ENCODE measurements around the gene HHIP. TPM values are rescaled to one million over a fixed set of nuclear protein-coding genes. Genes with fewer than 3 reads are reported as not detected.
A peak's percentile ranks its signal among the peaks of the same experiment; 100 is the strongest.

HHIP gene
- total RNA-seq, 1 experiment from 2014 or later = not detected

DNA sequence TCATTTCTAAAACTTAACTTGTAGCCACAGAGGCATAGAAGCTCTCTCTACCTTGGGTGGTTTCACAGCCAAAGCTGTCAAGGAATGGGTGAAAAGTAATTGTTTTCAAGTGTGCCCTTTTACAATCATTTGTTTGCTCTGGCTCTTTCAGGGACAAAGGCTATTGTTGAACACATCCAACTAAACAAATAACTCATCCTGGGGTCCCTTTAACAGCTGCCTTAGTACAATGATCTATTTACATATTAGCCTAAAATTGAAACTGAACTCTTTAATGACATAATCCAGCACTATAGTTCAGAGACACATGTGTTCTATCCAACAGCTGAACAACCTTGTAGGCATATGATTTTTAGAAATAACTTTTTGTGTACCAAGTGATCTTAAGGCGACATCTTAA lies 3.7 kb downstream of the HHIP start:
- H3K9me3 ChIP-seq = no peaks in the 10 kb centered on the region
- H3K27me3 ChIP-seq = peaks cover 22% of the 10 kb centered on the region
- DNase-seq = no peak
- H3K4me3 ChIP-seq = no peak overlapping the region
- H3K36me3 ChIP-seq = no peaks in the 10 kb centered on the region

DNA sequence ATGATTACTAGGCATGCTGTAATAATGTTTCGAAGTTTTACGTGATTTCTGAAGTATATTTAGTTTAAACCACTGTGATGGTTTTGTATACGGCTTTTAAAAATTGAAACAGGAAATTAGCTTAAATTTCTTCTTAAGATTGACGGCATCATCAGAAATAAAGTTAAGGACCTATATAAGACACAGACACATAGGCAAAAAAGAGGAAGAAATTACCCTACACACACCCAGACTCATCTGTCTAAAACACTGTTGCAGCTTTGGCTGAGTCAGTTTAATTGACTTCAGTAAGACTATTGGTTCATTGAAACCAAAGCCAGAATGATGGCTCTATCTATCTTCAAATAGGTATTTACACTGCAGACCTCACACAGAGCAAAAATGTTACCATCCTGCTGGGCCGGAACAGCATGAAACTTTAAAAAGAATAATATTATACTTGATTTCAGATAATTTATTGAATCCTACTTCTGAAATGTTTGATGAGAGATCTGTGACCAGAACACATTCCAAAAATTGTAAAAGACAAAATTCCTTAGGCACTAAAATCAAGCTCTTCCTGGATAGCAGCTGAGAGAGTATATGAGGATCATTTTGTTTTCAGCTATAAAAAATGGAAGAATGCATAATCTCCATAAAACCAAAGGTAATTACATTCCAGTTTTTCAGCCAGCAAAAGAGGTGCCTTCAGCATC lies 4.5 kb downstream of the HHIP start:
- no peak overlapping the region for H3K4me3 ChIP-seq
- peaks cover 22% of the 10 kb centered on the region for H3K27me3 ChIP-seq
- H3K9me3 ChIP-seq = no peaks in the 10 kb centered on the region
- DNase-seq = no peak
- H3K36me3 ChIP-seq = no peaks in the 10 kb centered on the region

DNA sequence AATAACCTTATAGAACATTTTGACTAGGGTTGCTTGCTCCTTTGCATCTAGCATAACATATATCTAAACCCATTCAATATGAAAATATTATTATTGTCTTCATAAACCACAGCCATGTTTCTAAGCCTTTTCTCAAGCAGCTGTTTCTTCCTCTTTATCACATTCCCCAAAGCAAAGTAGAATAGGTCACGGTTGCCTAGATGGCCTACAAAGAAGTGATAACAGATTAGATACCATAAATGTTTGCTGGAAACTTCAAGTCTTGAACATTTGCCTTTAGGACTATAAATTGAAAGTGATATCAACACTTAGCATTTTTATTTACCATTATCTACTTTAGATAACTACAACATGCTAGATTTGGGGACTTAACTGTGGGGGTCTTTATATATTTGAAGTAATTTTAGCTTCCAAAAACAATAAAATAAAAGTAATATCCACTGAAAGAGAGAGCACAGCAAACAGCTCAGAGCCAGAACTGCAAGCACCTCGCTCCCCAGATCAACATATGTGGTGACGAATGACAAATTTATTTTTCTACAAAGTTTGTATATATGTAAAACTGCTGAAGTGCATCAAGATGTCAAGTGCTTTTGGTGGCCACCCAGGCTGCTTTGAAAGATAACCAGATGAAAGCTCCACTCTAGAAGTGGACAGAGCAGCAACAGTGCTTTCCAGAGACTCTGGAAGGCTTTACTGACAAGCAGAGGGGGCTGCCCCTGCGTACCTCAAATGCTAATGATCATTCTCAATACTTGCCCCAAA lies 8.0 kb downstream of the HHIP start:
- Histone ChIP-seq H3K36me3 (no peaks in the 10 kb centered on the region), H3K9me3 (no peaks in the 10 kb centered on the region), H3K27me3 (peaks cover 8% of the 10 kb centered on the region; the same call in 1 of the 2 replicates), H3K4me3 (no peak overlapping the region)
- no peak for DNase-seq

DNA sequence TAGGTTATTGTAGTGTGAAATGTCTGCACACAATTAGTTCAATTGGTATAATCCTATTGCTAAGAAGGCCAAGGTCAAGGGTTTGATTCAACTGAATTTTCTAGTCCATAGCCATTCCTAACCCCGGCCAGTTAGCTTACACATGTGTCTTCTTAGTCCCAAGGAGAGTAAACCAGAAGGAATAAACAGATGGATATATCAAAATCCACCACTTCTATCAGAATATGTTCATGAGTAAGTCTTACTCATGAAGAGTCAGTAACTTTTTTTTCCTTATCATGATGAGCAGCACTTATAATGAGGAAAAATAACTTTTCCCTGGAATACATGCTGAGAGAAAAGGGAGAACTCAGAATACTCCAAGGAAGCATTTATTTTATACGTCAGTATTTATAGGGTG lies 9.5 kb downstream of the HHIP start:
- Histone ChIP-seq H3K36me3 (no peaks in the 10 kb centered on the region), H3K4me3 (no peak overlapping the region), H3K27me3 (0 out of 2 replicates have a peak, but pooled peaks cover 2% of the 10 kb centered on the region), H3K9me3 (no peaks in the 10 kb centered on the region)
- DNase-seq = no peak

DNA sequence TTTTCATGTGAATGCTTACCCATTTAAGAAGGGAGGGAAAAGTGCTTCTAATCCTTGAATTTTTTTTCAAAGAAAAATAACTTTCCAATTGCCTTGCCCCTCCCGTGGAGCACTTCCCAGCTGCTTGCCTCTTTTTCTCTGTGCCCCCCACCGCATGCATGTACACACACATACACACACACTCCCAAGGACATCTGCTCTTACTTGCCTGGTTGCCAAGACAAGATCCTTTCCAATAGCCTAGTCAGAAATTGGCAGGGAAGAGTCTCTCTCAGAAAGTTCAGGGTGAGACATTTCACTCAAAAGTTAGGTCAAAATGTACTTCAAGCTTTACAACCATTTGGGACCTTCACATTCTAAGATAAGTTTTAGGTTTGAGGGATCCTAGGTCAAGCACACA lies 10.9 kb downstream of the HHIP start:
- Histone ChIP-seq H3K4me3 (no peak overlapping the region), H3K27me3 (no peaks in the 10 kb centered on the region), H3K36me3 (no peaks in the 10 kb centered on the region), H3K9me3 (no peaks in the 10 kb centered on the region)
- peak; percentile 11 for DNase-seq

DNA sequence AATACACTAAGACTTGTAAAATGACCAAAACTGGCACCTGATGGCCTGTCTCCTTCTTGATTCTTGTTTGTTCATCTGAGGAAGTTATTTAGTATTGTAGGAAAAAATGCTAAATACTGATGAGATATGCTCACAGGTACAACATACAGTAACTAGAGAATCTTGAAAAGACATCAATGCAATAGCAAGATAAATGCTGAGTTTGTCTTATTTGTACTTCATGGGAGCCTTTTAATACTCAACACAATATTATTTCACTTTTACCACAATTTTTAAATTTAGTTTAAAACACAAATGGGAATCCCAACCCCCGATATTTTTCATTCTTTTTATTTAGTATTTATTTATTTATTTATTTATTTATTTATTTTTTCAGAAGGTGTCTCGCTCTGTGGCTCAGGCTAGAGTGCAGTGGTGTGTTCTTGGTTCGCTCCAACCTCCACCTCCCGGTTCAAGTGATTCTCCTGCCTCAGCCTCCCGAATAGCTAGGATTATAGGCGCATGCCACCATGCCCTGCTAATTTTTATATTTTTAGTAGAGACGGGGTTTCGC lies 12.1 kb downstream of the HHIP start:
- Histone ChIP-seq H3K9me3 (no peaks in the 10 kb centered on the region), H3K36me3 (no peaks in the 10 kb centered on the region), H3K27me3 (no peaks in the 10 kb centered on the region), H3K4me3 (no peak overlapping the region)
- no peak for DNase-seq

DNA sequence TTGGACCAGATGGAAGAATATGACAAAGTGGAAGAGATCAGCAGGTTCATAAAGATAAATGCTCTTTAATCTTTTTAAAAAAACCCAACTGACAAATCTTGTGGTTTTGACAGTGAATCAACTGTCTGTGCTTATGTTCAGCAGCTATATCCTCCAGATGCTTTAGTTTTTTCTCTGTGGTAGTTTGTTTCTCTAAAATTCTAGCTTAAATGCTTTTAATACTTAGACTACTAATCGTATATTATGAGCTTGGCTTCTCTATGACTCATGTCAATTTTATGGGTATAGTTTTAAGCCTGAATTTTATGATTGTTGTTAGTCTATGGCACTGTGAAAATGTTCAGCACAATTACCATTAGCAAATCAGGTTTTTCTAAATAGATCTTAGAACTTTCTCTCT lies 12.9 kb downstream of the HHIP start:
- H3K4me3 ChIP-seq = no peak overlapping the region

DNA sequence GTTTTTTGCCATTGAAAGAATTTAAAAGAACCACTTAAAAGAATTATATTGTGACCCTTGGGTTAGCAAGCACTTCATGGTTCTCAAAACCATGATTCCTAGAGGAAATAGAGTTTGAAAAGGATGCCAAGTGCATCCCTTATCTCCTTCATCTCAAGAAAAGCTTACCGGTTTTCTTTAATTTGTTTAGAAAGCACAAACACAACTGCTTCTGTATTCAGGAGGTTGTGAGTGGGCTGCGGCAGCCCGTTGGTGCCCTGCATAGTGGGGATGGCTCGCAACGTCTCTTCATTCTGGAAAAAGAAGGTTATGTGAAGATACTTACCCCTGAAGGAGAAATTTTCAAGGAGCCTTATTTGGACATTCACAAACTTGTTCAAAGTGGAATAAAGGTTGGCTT lies 13.5 kb downstream of the HHIP start:
- H3K9me3 ChIP-seq = no peaks in the 10 kb centered on the region
- H3K27me3 ChIP-seq = no peaks in the 10 kb centered on the region
- no peak overlapping the region for H3K4me3 ChIP-seq
- H3K36me3 ChIP-seq = no peaks in the 10 kb centered on the region
- no peak for DNase-seq

More for the DNA sequence above, 12.9 kb downstream of the HHIP start:
- no peaks in the 10 kb centered on the region for H3K9me3 ChIP-seq
- no peaks in the 10 kb centered on the region for H3K36me3 ChIP-seq
- no peak for DNase-seq
- H3K27me3 ChIP-seq = no peaks in the 10 kb centered on the region

DNA sequence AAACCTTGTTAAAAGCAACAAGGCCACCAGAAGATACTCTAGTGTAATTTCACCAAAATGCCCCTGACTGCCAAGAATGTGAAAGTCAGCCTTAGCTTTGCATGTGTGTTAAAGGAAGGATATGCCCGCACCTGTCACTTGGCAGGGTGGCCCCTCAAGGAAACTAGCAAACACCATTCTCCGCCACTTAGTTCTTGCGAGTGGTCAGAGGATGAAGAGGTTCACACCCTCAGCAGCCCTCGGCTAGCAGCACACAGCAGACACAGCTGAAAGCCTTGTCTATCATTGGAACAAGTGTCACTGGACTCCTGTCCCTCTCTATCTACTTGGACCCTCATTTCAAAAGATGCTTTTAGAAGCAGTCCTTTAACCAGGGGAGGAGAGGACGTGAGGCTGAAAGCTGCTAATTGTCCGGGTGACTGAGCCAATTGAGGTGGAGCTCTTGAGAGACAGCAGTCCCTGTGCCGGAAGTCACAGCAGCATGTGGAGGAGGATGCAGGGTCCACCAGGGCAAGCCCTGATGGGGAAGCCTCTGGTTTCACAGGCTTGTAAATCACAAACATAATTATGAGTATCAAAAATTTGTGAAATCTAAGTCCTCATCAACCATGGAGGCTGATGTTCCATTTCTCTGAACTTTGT lies 18.0 kb downstream of the HHIP start:
- no peak for DNase-seq
- H3K36me3 ChIP-seq = no peaks in the 10 kb centered on the region
- no peak overlapping the region for H3K4me3 ChIP-seq
- H3K9me3 ChIP-seq = no peaks in the 10 kb centered on the region
- H3K27me3 ChIP-seq = no peaks in the 10 kb centered on the region

DNA sequence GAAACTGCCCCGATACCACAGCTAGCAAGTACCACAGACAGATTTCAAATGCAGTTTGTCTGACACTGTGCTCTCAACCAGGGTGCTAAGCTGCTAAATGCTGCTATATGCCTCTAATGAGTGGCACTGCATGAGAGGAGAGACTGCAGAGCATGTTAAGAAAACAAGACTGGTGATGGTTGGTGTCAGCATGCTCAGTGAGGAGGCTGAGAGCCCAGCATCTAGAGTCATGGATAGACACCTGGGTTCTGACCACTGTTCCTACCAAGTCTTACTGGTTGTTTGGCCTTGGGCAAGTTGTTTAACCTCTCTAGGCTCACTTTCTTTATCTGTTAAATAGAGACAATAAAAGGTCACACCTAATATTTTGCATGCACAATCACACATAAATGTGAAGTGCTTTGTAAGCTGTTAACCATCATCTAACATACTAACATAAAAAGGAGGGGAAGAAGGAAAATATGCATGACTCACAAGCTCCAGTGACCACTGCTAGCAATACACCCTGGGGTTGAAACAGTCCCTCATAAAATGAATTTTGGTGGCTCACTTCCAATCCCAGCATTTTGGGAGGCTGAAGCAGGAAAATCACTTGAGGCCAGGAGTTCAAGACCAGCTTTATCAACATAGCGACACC lies 20.7 kb downstream of the HHIP start:
- H3K9me3 ChIP-seq = no peaks in the 10 kb centered on the region
- no peaks in the 10 kb centered on the region for H3K36me3 ChIP-seq
- no peaks in the 10 kb centered on the region for H3K27me3 ChIP-seq
- no peak for DNase-seq
- H3K4me3 ChIP-seq = no peak overlapping the region

DNA sequence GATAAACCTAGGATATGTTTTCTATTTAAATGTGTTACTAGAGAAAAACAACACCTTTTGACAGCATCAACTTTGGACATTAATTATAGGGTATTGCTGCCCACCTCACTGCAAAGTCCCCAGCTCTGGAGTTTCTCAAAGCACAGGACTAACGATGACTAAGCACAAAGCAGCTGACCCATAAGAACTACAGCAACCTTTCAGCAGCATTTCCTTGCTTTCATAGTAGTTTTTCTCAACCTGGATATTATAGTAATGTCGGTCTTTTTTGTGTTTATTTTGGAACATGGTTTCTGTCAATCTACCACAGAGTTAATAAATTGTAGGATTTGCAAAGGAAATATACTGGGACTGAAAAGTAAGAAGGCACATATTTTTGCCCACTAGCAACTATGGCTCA lies 21.5 kb downstream of the HHIP start:
- DNase-seq = no peak
- no peak overlapping the region for H3K4me3 ChIP-seq
- H3K27me3 ChIP-seq = no peaks in the 10 kb centered on the region
- H3K36me3 ChIP-seq = no peaks in the 10 kb centered on the region
- no peaks in the 10 kb centered on the region for H3K9me3 ChIP-seq

DNA sequence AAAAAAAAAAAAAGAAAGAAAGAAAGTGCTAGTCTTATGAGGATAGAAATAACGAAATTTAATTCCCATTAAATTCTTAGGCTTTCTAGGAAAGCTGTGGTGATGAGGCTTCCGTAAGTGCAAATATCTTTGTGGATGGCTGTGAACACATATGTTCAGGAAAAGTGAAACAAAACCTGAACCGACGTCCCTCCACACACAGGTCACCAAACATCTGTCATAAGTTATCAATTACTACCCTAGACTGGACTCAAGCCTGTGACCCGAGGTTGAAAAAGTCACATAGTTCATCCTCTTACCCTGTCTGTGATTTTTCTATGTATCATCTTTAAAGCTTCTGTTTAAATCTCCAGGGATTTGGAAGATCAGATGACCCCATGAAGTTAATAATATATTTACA lies 24.8 kb downstream of the HHIP start:
- DNase-seq = no peak
- no peak overlapping the region for H3K4me3 ChIP-seq
- H3K36me3 ChIP-seq = no peaks in the 10 kb centered on the region
- no peaks in the 10 kb centered on the region for H3K27me3 ChIP-seq
- H3K9me3 ChIP-seq = no peaks in the 10 kb centered on the region

DNA sequence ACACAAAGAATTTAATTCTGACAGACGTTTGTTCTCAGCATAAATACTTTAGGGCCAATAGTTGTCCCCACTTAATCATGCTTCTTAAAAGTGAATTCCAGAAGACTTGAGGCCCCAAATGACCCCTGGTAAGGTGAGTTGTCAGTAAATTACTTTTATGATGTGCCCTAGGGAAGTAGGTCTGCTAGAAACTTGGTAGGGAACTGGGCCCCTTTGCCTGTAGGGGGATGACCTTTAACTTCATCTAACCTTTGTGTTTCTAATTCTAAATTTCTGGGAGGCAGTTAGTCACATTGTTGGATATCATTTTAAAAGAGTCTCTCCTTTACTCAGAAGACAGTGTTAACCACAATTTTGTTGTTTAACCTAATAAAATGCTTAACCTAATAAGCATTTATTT lies 28.8 kb downstream of the HHIP start:
- Histone ChIP-seq H3K27me3 (no peaks in the 10 kb centered on the region), H3K9me3 (no peaks in the 10 kb centered on the region), H3K4me3 (no peak overlapping the region), H3K36me3 (no peaks in the 10 kb centered on the region)
- no peak for DNase-seq

DNA sequence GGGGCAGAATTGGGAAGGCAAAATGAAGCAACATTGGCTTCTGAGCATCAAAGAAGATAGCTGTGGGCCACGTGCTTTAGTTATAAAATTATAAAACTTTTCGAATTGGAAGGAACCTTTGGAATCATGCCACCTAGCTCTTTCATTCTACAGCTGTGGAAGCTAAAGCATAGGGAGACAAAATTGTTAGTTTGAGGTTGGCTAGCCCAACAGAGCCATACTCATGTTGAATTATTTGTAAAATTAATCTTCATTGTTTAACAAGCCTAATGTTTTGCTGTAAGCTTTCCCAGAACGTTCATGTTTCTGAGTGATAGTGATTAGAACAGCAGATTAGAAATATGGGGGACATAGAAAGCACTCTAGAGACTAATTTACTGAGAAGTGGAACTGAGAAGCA lies 35.9 kb downstream of the HHIP start:
- Histone ChIP-seq H3K4me3 (no peak overlapping the region), H3K9me3 (no peaks in the 10 kb centered on the region), H3K27me3 (no peaks in the 10 kb centered on the region), H3K36me3 (no peaks in the 10 kb centered on the region)
- no peak for DNase-seq

DNA sequence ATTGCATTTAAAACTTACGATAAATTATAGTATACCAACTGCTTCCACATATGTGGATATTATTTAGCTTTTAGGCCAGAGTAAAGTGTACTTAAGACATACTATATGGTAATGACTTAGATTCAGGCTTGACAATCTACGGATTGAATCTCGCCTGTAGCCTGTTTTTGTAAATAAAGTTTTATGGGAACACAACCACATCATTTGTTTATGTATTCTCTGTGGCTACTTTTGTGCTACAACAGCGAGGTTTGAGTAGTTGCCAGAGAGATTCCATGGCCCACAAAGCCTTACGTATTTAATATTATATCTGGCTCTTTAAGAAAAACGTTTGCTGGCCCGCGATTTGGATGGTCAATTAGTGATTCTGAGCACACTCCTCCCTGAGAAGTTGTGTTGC lies 37.6 kb downstream of the HHIP start:
- no peak for DNase-seq
- no peaks in the 10 kb centered on the region for H3K36me3 ChIP-seq
- H3K4me3 ChIP-seq = no peak overlapping the region
- no peaks in the 10 kb centered on the region for H3K27me3 ChIP-seq
- H3K9me3 ChIP-seq = no peaks in the 10 kb centered on the region

DNA sequence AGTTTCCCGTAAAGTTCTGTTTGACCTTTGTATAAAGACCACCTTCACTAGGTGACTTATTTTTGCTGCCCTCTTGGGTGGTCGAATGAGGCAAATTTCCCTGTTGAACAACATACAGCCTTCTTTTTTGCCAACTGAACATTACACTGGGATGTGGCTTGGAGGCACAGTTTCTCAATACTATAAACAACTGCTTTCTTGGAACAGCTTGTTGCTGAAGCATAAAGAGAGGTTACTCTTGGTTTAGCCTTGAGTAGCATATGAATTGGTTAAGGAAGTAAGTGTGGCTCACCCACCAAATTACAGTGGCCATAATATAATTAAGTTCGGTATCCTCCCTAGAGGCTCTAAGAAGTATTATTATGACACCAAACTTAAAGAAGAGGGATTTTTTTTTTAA lies 40.0 kb downstream of the HHIP start:
- no peaks in the 10 kb centered on the region for H3K27me3 ChIP-seq
- H3K4me3 ChIP-seq = no peak overlapping the region
- no peaks in the 10 kb centered on the region for H3K36me3 ChIP-seq
- no peak for DNase-seq
- no peaks in the 10 kb centered on the region for H3K9me3 ChIP-seq

DNA sequence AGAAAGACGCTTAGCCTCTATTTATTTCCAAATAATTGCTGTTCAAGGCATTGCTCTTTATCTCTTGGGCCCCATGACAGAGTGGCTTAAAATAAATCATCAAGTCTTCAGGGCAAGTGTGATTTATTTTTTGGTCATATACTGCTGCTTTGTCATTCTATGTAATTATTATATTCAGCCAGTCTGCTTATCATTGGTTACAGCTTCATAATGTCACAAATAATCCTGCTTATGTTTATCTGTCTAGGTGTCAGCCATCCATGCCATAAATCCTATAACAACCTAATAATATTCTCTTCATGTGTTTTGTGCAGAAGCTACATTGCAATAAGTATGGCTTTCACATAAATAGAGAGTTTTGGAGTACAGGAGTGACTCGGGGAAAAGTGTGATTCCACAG lies 41.0 kb downstream of the HHIP start:
- Histone ChIP-seq H3K27me3 (no peaks in the 10 kb centered on the region), H3K4me3 (no peak overlapping the region), H3K9me3 (no peaks in the 10 kb centered on the region), H3K36me3 (no peaks in the 10 kb centered on the region)
- DNase-seq = no peak

Measured in MG63 (cell line).